WTC11 (cell line): Measurements from ENCODE around the gene MSX1.

Experiments used
- ARID4B ChIP-seq: sonication (generic); formaldehyde crosslinking; IDR thresholded peaks from 2 replicates; pipeline ENCODE4 v1.8.0; 2023; ENCODE audit warnings: missing genetic modification reagents, mild to moderate bottlenecking, borderline replicate concordance
- ATF1 ChIP-seq: sonication (generic); formaldehyde crosslinking; IDR thresholded peaks from 2 replicates; pipeline ENCODE4 v1.8.1; 2023; ENCODE audit warnings: mild to moderate bottlenecking, moderate library complexity, missing genetic modification reagents
- FOXJ3 ChIP-seq: sonication (generic); formaldehyde crosslinking; IDR thresholded peaks from 2 replicates; pipeline ENCODE4 v1.9.0; 2021; ENCODE audit warnings: missing genetic modification reagents, mild to moderate bottlenecking, borderline replicate concordance
- IRF1 ChIP-seq: sonication (generic); formaldehyde crosslinking; IDR thresholded peaks from 2 replicates; pipeline ENCODE4 v1.8.0; 2023; ENCODE audit warnings: missing genetic modification reagents
- NR3C1 ChIP-seq: sonication (generic); formaldehyde crosslinking; conservative IDR thresholded peaks from 2 replicates; pipeline ENCODE4 v1.8.1; 2023; ENCODE audit warnings: low read depth, mild to moderate bottlenecking, missing genetic modification reagents
- SP1 ChIP-seq: sonication (generic); formaldehyde crosslinking; conservative IDR thresholded peaks from 2 replicates; pipeline ENCODE4 v1.8.1; 2022; ENCODE audit warnings: missing genetic modification reagents
- TCF7 ChIP-seq: sonication (generic); formaldehyde crosslinking; IDR thresholded peaks from 2 replicates; pipeline ENCODE4 v1.8.0; 2022; ENCODE audit warnings: mild to moderate bottlenecking, low read depth, missing genetic modification reagents, moderate library complexity
- ZBTB21 ChIP-seq: sonication (generic); formaldehyde crosslinking; IDR thresholded peaks from 2 replicates; pipeline ENCODE4 v1.8.1; 2023; ENCODE audit warnings: mild to moderate bottlenecking, missing genetic modification reagents, borderline replicate concordance
- ZNF281 ChIP-seq: sonication (generic); formaldehyde crosslinking; IDR thresholded peaks from 2 replicates; pipeline ENCODE4 v1.8.0; 2023; ENCODE audit warnings: mild to moderate bottlenecking, missing genetic modification reagents
- TF ChIP-seq, protein P1 (sequence below): fragments of 200-600 bp; IDR thresholded peaks from 2 replicates; pipeline ENCODE4 v1.8.0; 2022; ENCODE audit warnings: antibody characterized with exemption
- TF ChIP-seq, protein P2 (sequence below): sonication (generic); formaldehyde crosslinking; IDR thresholded peaks from 2 replicates; pipeline ENCODE4 v1.8.1; 2023; ENCODE audit warnings: mild to moderate bottlenecking, missing genetic modification reagents, borderline replicate concordance
- TF ChIP-seq, protein P3 (sequence below): sonication (generic); formaldehyde crosslinking; IDR thresholded peaks from 2 replicates; pipeline ENCODE4 v1.8.0; 2022; ENCODE audit warnings: mild to moderate bottlenecking, missing genetic modification reagents

DNA sequence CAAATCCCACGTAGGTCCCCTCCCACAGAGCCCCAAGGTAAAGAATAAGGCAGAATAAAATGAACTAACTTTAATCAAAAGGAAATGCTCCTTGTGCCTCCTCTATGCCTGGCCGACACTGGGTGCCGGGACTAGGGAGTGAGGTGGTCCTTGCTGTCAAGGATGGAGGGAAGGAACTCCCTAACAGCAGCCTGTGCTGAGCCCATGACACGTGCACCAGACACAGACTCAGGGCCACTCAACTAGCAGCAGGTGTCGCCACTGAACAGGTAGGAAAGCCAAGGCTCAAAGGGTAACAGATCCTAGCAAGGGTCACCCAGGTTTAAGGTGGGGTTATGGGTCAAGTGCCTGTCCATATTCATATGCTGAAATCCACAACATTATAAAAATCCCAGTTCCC, 29.2 kb downstream of the MSX1 start:
- TF ChIP-seq, protein P1, sequence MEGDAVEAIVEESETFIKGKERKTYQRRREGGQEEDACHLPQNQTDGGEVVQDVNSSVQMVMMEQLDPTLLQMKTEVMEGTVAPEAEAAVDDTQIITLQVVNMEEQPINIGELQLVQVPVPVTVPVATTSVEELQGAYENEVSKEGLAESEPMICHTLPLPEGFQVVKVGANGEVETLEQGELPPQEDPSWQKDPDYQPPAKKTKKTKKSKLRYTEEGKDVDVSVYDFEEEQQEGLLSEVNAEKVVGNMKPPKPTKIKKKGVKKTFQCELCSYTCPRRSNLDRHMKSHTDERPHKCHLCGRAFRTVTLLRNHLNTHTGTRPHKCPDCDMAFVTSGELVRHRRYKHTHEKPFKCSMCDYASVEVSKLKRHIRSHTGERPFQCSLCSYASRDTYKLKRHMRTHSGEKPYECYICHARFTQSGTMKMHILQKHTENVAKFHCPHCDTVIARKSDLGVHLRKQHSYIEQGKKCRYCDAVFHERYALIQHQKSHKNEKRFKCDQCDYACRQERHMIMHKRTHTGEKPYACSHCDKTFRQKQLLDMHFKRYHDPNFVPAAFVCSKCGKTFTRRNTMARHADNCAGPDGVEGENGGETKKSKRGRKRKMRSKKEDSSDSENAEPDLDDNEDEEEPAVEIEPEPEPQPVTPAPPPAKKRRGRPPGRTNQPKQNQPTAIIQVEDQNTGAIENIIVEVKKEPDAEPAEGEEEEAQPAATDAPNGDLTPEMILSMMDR, result no peak
- TF ChIP-seq ATF1 (no peak), TCF7 (CRISPR knock-in tag) (no peak), IRF1 (no peak), NR3C1 (no peak), SP1 (CRISPR knock-in tag) (no peak), ARID4B (no peak), ZBTB21 (CRISPR knock-in tag) (no peak), FOXJ3 (no peak), ZNF281 (CRISPR knock-in tag) (no peak)
- TF ChIP-seq, protein P2, sequence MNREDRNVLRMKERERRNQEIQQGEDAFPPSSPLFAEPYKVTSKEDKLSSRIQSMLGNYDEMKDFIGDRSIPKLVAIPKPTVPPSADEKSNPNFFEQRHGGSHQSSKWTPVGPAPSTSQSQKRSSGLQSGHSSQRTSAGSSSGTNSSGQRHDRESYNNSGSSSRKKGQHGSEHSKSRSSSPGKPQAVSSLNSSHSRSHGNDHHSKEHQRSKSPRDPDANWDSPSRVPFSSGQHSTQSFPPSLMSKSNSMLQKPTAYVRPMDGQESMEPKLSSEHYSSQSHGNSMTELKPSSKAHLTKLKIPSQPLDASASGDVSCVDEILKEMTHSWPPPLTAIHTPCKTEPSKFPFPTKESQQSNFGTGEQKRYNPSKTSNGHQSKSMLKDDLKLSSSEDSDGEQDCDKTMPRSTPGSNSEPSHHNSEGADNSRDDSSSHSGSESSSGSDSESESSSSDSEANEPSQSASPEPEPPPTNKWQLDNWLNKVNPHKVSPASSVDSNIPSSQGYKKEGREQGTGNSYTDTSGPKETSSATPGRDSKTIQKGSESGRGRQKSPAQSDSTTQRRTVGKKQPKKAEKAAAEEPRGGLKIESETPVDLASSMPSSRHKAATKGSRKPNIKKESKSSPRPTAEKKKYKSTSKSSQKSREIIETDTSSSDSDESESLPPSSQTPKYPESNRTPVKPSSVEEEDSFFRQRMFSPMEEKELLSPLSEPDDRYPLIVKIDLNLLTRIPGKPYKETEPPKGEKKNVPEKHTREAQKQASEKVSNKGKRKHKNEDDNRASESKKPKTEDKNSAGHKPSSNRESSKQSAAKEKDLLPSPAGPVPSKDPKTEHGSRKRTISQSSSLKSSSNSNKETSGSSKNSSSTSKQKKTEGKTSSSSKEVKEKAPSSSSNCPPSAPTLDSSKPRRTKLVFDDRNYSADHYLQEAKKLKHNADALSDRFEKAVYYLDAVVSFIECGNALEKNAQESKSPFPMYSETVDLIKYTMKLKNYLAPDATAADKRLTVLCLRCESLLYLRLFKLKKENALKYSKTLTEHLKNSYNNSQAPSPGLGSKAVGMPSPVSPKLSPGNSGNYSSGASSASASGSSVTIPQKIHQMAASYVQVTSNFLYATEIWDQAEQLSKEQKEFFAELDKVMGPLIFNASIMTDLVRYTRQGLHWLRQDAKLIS (CRISPR knock-in tag), result no peak
- TF ChIP-seq, protein P3, sequence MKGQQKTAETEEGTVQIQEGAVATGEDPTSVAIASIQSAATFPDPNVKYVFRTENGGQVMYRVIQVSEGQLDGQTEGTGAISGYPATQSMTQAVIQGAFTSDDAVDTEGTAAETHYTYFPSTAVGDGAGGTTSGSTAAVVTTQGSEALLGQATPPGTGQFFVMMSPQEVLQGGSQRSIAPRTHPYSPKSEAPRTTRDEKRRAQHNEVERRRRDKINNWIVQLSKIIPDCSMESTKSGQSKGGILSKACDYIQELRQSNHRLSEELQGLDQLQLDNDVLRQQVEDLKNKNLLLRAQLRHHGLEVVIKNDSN (CRISPR knock-in tag), result no peak
